ENCODE measurements around the gene NCOR1. TPM values are rescaled to one million over a fixed set of nuclear protein-coding genes. Genes with fewer than 3 reads are reported as not detected.

Gene NCOR1
- total RNA-seq, 2 experiments from 2014 or later: 118 TPM

- H3K27ac ChIP-seq (ENCODE audit: low read depth in 1 of 2, low read length in 2 of 2): no peak overlapping the region
- Mint-ChIP-seq H3K27ac (no peak overlapping the region), H3K4me3 (no peak overlapping the region), H3K9me3 (no peaks in the 10 kb centered on the region), H3K4me1 (ENCODE audit: low read depth) (peaks cover 16% of the 10 kb centered on the region), H3K36me3 (ENCODE audit: low read depth) (peaks cover 81% of the 10 kb centered on the region), H3K27me3 (no peaks in the 10 kb centered on the region)
- no peak overlapping the region for H3K4me3 ChIP-seq (ENCODE audit: low read length)
- no peaks in the 10 kb centered on the region for H3K9me3 ChIP-seq (ENCODE audit: control insufficient read depth in 1 of 2, insufficient read depth in 1 of 2, low read length in 2 of 2)
- H3K4me1 ChIP-seq (ENCODE audit: insufficient read depth, low read length): peaks cover 2% of the 10 kb centered on the region
- POLR2A ChIA-PET: no interaction called here
- intact Hi-C loops (cut with DNase I, micrococcal nuclease): no loop called here
- H3K27me3 ChIP-seq (ENCODE audit: control insufficient read depth in 1 of 2, insufficient read depth in 2 of 2, low read length in 2 of 2): no peaks in the 10 kb centered on the region
- H3K36me3 ChIP-seq (ENCODE audit: insufficient read depth, low read length): peaks cover 33% of the 10 kb centered on the region
- no peak for DNase-seq
- CTCF ChIA-PET: no interaction called here
- no peak for ATAC-seq (ENCODE audit: poor library complexity)
- TF ChIP-seq CTCF (IDR thresholded peaks at IDR 0.05): no peak
Observed at GRCh38 chr17:16013943-16014407, 201.4 kb downstream of the NCOR1 start.

DNA sequence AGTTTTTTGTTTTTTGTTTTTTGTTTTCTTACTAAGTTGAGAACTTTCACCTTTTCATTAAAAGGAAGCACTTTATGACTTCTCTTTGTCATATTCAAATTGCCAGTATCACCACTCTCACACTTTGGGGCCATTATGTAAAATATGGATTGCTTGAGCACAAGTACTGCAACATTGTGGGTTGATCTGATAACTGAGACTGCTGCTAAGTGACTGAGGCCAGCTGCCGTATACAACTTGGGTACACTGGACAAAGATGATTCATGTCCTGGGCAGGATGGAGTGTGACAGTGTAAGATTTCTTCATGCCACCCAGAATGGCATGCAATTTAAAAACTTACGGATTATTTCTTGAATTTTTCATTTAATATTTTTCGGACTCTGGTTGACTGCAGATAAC is 207.9 kb downstream of the NCOR1 start:
- CTCF ChIA-PET: no interaction called here
- H3K4me1 ChIP-seq (ENCODE audit: insufficient read depth, low read length): no peaks in the 10 kb centered on the region
- no peaks in the 10 kb centered on the region for H3K9me3 ChIP-seq (ENCODE audit: control insufficient read depth in 1 of 2, insufficient read depth in 1 of 2, low read length in 2 of 2)
- Mint-ChIP-seq H3K36me3 (ENCODE audit: low read depth) (peaks cover 92% of the 10 kb centered on the region), H3K27ac (no peak overlapping the region), H3K9me3 (no peaks in the 10 kb centered on the region), H3K4me3 (no peak overlapping the region), H3K4me1 (ENCODE audit: low read depth) (peaks cover 33% of the 10 kb centered on the region), H3K27me3 (no peaks in the 10 kb centered on the region)
- H3K4me3 ChIP-seq (ENCODE audit: low read length): no peak overlapping the region
- DNase-seq (no peak), ATAC-seq (ENCODE audit: poor library complexity) (no peak)
- POLR2A ChIA-PET: no interaction called here
- H3K36me3 ChIP-seq (ENCODE audit: insufficient read depth, low read length): peaks cover 68% of the 10 kb centered on the region
- TF ChIP-seq CTCF (IDR thresholded peaks at IDR 0.05): no peak
- no peaks in the 10 kb centered on the region for H3K27me3 ChIP-seq (ENCODE audit: control insufficient read depth in 1 of 2, insufficient read depth in 2 of 2, low read length in 2 of 2)
- intact Hi-C loops (cut with DNase I, micrococcal nuclease): no loop called here
- H3K27ac ChIP-seq (ENCODE audit: low read depth in 1 of 2, low read length in 2 of 2): no peak overlapping the region

DNA sequence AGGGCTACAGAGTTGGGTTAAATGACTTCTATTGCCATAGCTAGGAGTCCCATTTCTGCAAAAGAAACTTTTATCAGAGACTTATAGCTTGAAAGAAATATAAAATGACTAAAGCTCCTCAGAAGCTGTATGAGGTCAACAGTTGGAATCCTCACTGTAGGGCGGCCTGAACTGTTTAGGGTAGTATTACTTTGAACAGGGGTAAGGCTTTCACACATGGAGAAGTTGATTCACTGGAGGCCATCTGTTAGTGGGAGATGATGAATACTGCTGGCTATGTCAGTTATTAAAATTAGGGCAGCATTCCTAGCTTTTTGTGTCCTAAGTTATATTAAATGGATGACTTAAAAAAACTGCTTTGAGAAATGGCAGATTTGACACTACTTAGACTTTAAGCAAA is 209.7 kb downstream of the NCOR1 start:
- no peak for DNase-seq
- intact Hi-C loops (cut with DNase I, micrococcal nuclease): no loop called here
- POLR2A ChIA-PET: no interaction called here
- Histone ChIP-seq H3K36me3 (ENCODE audit: insufficient read depth, low read length) (peaks cover 80% of the 10 kb centered on the region), H3K9me3 (ENCODE audit: control insufficient read depth in 1 of 2, insufficient read depth in 1 of 2, low read length in 2 of 2) (no peaks in the 10 kb centered on the region), H3K4me3 (ENCODE audit: low read length) (no peak overlapping the region), H3K4me1 (ENCODE audit: insufficient read depth, low read length) (peaks cover 12% of the 10 kb centered on the region), H3K27me3 (ENCODE audit: control insufficient read depth in 1 of 2, insufficient read depth in 2 of 2, low read length in 2 of 2) (no peaks in the 10 kb centered on the region), H3K27ac (ENCODE audit: low read depth in 1 of 2, low read length in 2 of 2) (no peak overlapping the region)
- no peak overlapping the region for H3K27ac Mint-ChIP-seq
- H3K9me3 Mint-ChIP-seq: no peaks in the 10 kb centered on the region
- CTCF ChIA-PET: no interaction called here
- H3K4me1 Mint-ChIP-seq (ENCODE audit: low read depth): peaks cover 43% of the 10 kb centered on the region
- peaks cover 92% of the 10 kb centered on the region for H3K36me3 Mint-ChIP-seq (ENCODE audit: low read depth)
- H3K27me3 Mint-ChIP-seq: no peaks in the 10 kb centered on the region
- no peak overlapping the region for H3K4me3 Mint-ChIP-seq
- TF ChIP-seq CTCF (IDR thresholded peaks at IDR 0.05): no peak
- no peak for ATAC-seq (ENCODE audit: poor library complexity)
